Panc1 (cell line): ENCODE results near the gene PSIP1. TPM values are rescaled to one million over a fixed set of nuclear protein-coding genes. Genes with fewer than 3 reads are reported as not detected.

Experiments
- ATAC-seq: fragments of 200-7000 bp; cut with Tn5 transposase; 2 replicates; pipeline ENCODE4 v1.9.1; 2020; ENCODE audit warnings: mild to moderate bottlenecking, moderate library complexity
- BruUV-seq: library from RNA; stranded (reverse); fragments of 400-500 nt; replicated peaks from 2 replicates; lab custom pipeline; 2021; lab: Mats Ljungman, UMichigan
- CTCF ChIA-PET: fragments of 300-600 bp; sonication (Branson Sonifier 250); formaldehyde crosslinking; loops from one replicate; lab custom pipeline; 2022; ENCODE audit warnings: antibody characterized with exemption; lab: Charles Lee
- POLR2A ChIA-PET: fragments of 300-600 bp; sonication (Branson Sonifier 250); formaldehyde crosslinking; loops from one replicate; lab custom pipeline; 2022; ENCODE audit warnings: antibody characterized with exemption; lab: Charles Lee
- DNase-seq: peaks from one replicate; pipeline ENCODE4 v3.0.0-alpha.2; 2010; ENCODE audit warnings: low read depth, low spot score
- H3K27ac ChIP-seq: 2 replicates; pipeline ENCODE4 v1.5.1; 2011; ENCODE audit warnings: mild to moderate bottlenecking, low read length, inconsistent platforms
- H3K27me3 ChIP-seq: fragments of 200-500 bp; sonication (Bioruptor generic); 2 replicates; pipeline ENCODE4 v1.6.0; 2014; ENCODE audit warnings: low read length, inconsistent platforms; ENCODE audit not compliant: control insufficient read depth, insufficient read depth
- H3K36me3 ChIP-seq: fragments of 200-500 bp; sonication (Bioruptor generic); 2 replicates; pipeline ENCODE4 v1.5.1; 2014; ENCODE audit warnings: inconsistent platforms, mild to moderate bottlenecking, low read length, moderate library complexity; ENCODE audit not compliant: control insufficient read depth, insufficient read depth
- H3K4me1 ChIP-seq: 2 replicates; pipeline ENCODE4 v1.5.1; 2011; ENCODE audit warnings: inconsistent platforms, mild to moderate bottlenecking, low read length, moderate library complexity; ENCODE audit not compliant: control insufficient read depth, insufficient read depth
- H3K4me3 ChIP-seq, 2 experiments: 2 replicates each; pipeline ENCODE4 v1.5.1; 2011 to 2012; ENCODE audit warnings: low read depth in 2 of 2, low read length in 2 of 2, mild to moderate bottlenecking in 2 of 2, inconsistent platforms in 1 of 2, moderate library complexity in 1 of 2
- H3K9me3 ChIP-seq: fragments of 200-500 bp; sonication (Bioruptor generic); 2 replicates; pipeline ENCODE4 v1.5.1; 2014; ENCODE audit warnings: low read depth, mild to moderate bottlenecking, inconsistent platforms, low read length, moderate library complexity; ENCODE audit not compliant: control insufficient read depth, insufficient read depth
- POLR2AphosphoS5 ChIP-seq: IDR thresholded peaks from 2 replicates; pipeline ENCODE4 v1.6.1; 2012; ENCODE audit warnings: mild to moderate bottlenecking, low read depth, low read length, moderate library complexity
- SIN3A ChIP-seq: IDR thresholded peaks from 2 replicates; pipeline ENCODE4 v1.6.1; 2012; ENCODE audit warnings: low read depth, mild to moderate bottlenecking, low read length, moderate library complexity, borderline replicate concordance; ENCODE audit not compliant: insufficient read depth
- TCF7L2 ChIP-seq: IDR thresholded peaks from 2 replicates; pipeline ENCODE4 v1.6.1; 2011; ENCODE audit warnings: mild to moderate bottlenecking, low read depth, low read length, inconsistent platforms
- in situ Hi-C: cut with HindIII; loops from 2 replicates; pipeline ENCODE4 v1.10.0; 2016; ENCODE audit warnings: low sequenced_read_pairs, low pct_unique_long_range_greater_than_20kb
- intact Hi-C: fragments of 100-400 bp; cut with micrococcal nuclease; formaldehyde crosslinking; loops from one replicate; pipeline ENCODE4 v1.10.0; 2022; ENCODE audit not compliant: unreplicated experiment
- total RNA-seq: library from RNA; stranded (reverse); gene quantifications from one replicate; pipeline ENCODE4 v1.2.1, GENCODE V29; 2021; ENCODE audit not compliant: unreplicated experiment
- TF ChIP-seq, protein P1 (sequence below), 2 experiments: IDR thresholded peaks; 2 replicates each; pipeline ENCODE4 v1.6.1; 2011 to 2012; ENCODE audit warnings: low read depth in 2 of 2, control low read depth in 1 of 2, low read length in 1 of 2, mild to moderate bottlenecking in 1 of 2, moderate library complexity in 1 of 2; ENCODE audit not compliant: insufficient read depth in 1 of 2
- TF ChIP-seq, protein P2 (sequence below): fragments of 450-650 bp; IDR thresholded peaks from 2 replicates; pipeline ENCODE4 v1.5.1; 2017; ENCODE audit warnings: mild to moderate bottlenecking

Gene PSIP1
- total RNA-seq, 1 experiment from 2014 or later = 30.4 TPM

DNA sequence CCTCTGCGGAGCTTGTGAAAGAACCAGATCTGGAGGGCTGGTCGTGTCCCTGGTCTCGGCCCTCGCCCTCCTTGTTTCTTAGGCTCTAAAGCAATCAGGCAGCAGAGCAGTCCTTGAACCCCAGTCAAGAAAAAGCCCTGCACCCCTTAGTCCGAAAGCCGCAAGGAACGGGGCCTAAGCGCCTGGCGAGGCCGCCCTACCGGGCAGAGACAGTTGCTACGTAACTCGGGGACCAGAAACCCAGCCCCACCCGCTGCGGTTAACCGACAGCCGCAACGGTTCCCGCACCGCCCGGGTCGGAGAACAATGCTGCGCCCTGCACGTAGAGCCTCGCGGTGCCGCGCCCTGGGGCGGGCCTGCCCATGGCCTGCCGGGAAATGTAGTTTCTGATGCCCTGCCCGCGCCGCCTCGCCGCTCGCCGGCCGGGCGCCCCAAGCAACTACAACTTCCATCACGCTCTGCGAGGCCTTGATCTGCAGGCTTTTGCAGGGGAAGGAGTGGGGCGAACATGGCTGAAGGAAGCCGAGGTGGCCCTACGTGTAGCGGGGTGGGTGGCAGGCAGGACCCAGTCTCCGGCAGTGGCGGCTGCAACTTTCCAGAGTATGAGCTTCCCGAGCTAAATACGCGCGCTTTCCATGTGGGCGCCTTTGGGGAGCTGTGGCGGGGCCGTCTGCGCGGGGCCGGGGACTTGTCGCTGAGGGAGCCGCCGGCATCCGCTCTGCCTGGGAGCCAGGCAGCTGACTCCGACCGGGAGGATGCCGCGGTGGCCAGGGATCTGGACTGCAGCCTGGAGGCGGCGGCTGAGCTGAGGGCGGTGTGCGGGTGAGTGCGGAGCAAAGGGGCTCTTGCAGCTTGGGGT, 88.2 kb downstream of the PSIP1 start, which contains the start of gene SNAPC3:
Gene SNAPC3 (plus strand): TSS at position 505 of the 859 bp plus-strand sequence. CDS start 4 bp downstream, at position 509.
- Histone ChIP-seq H3K4me1 (no peaks in the 10 kb centered on the region), H3K4me3 (peak within 1 kb of the TSS; percentile 66 to 73), H3K27ac (peak within 1 kb of the TSS; percentile 87), H3K9me3 (no peaks in the 10 kb centered on the region), H3K27me3 (no peaks in the 10 kb centered on the region), H3K36me3 (peaks cover 5% of the 10 kb centered on the region; the same call in 1 of the 2 replicates)
- no TSS peak for BruUV-seq
- ATAC-seq = peak; percentile 99
- ChIA-PET POLR2A (no interaction called here), CTCF (no interaction called here)
- no peak for DNase-seq
- TF ChIP-seq, protein P1, sequence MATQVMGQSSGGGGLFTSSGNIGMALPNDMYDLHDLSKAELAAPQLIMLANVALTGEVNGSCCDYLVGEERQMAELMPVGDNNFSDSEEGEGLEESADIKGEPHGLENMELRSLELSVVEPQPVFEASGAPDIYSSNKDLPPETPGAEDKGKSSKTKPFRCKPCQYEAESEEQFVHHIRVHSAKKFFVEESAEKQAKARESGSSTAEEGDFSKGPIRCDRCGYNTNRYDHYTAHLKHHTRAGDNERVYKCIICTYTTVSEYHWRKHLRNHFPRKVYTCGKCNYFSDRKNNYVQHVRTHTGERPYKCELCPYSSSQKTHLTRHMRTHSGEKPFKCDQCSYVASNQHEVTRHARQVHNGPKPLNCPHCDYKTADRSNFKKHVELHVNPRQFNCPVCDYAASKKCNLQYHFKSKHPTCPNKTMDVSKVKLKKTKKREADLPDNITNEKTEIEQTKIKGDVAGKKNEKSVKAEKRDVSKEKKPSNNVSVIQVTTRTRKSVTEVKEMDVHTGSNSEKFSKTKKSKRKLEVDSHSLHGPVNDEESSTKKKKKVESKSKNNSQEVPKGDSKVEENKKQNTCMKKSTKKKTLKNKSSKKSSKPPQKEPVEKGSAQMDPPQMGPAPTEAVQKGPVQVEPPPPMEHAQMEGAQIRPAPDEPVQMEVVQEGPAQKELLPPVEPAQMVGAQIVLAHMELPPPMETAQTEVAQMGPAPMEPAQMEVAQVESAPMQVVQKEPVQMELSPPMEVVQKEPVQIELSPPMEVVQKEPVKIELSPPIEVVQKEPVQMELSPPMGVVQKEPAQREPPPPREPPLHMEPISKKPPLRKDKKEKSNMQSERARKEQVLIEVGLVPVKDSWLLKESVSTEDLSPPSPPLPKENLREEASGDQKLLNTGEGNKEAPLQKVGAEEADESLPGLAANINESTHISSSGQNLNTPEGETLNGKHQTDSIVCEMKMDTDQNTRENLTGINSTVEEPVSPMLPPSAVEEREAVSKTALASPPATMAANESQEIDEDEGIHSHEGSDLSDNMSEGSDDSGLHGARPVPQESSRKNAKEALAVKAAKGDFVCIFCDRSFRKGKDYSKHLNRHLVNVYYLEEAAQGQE (IDR thresholded peaks at IDR 0.05; ENCODE audit: insufficient read depth in 1 of 2, low read depth in 2 of 2, low read length in 1 of 2) = no peak
- TF ChIP-seq SIN3A (no peak), POLR2AphosphoS5 (peak; percentile 58; the same call in 1 of the 2 replicates), TCF7L2 (peak; percentile 80; the same call in 1 of the 2 replicates)
- TF ChIP-seq, protein P2, sequence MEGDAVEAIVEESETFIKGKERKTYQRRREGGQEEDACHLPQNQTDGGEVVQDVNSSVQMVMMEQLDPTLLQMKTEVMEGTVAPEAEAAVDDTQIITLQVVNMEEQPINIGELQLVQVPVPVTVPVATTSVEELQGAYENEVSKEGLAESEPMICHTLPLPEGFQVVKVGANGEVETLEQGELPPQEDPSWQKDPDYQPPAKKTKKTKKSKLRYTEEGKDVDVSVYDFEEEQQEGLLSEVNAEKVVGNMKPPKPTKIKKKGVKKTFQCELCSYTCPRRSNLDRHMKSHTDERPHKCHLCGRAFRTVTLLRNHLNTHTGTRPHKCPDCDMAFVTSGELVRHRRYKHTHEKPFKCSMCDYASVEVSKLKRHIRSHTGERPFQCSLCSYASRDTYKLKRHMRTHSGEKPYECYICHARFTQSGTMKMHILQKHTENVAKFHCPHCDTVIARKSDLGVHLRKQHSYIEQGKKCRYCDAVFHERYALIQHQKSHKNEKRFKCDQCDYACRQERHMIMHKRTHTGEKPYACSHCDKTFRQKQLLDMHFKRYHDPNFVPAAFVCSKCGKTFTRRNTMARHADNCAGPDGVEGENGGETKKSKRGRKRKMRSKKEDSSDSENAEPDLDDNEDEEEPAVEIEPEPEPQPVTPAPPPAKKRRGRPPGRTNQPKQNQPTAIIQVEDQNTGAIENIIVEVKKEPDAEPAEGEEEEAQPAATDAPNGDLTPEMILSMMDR = no peak
- in situ Hi-C loops (no loop called here), intact Hi-C loops (loop anchor here (10.0 kb wide), 2 partner anchors 118 to 148 kb away; partner anchors contain the start of gene TTC39B)

- peak overlapping the region; percentile 87 for H3K27ac ChIP-seq
- intact Hi-C loops = loop anchor here (10.0 kb wide), 2 partner anchors 117 to 147 kb away; partner anchors contain the start of gene TTC39B
- ChIA-PET POLR2A (no interaction called here), CTCF (no interaction called here)
- DNase-seq = no peak
- ATAC-seq = no peak
- H3K4me3 ChIP-seq = peak overlapping the region; percentile 66 to 73
- in situ Hi-C loops = no loop called here
- peaks cover 5% of the 10 kb centered on the region; the same call in 1 of the 2 replicates for H3K36me3 ChIP-seq
- no peaks in the 10 kb centered on the region for H3K4me1 ChIP-seq
- no peaks in the 10 kb centered on the region for H3K9me3 ChIP-seq
- H3K27me3 ChIP-seq = no peaks in the 10 kb centered on the region
- no TSS peak for BruUV-seq
- TF ChIP-seq POLR2AphosphoS5 = no peak
- TF ChIP-seq, protein P1 (IDR thresholded peaks at IDR 0.05; ENCODE audit: insufficient read depth in 1 of 2, low read depth in 2 of 2, low read length in 1 of 2) = no peak
Observed at GRCh38 chr9:15421990-15422371, 88.8 kb downstream of the PSIP1 start.
